Activated T-helper 1 cell treated with Interleukin-2 at 50 U/mL for 16 hours (primary cell): Measurements from ENCODE around the gene PRKCA.
"Not testable (repeated sequence)": the region's sequence is repeated elsewhere in the genome, so short reads cannot be mapped to it uniquely, and the experiment has no call there.

ENCODE experiments used
- DNase-seq: peaks from one replicate; pipeline ENCODE4 v3.0.0-alpha.2; 2020; ENCODE audit warnings: low read depth

The PRKCA gene

DNA sequence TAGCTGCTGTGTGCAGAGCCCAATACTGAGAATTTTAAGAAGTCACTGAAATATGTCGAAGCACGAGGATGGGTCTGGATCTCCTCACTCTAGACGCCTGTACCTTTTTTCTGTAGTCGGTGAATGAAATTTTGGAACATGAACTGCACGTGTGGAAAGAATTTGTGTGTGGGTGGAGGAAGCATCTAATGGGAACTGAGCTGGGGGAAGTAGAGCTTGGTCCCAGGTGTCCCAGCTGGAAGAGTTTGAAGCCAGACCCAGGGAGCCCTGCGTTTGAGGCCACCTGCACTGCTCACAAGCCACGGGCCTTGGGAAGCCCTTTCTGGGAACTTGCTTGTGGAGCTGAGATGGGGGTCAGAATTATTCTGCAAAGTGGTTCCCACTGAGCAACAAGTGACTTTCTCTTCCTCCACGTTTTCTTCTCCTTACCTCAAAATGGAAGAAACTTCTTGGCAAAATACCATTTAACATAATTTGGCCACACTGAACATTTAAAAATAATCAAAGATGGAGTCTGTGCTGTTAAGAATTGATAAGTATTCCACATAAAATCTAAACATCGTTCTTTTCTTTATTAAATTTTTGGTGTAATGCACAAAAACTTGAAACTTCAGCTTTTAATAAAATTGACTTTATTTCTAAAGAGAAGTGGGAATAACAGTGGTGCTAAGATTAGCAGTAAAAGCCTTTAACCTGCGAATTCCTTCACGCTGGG is 163.8 kb downstream of the PRKCA start:
- no peak for DNase-seq

DNA sequence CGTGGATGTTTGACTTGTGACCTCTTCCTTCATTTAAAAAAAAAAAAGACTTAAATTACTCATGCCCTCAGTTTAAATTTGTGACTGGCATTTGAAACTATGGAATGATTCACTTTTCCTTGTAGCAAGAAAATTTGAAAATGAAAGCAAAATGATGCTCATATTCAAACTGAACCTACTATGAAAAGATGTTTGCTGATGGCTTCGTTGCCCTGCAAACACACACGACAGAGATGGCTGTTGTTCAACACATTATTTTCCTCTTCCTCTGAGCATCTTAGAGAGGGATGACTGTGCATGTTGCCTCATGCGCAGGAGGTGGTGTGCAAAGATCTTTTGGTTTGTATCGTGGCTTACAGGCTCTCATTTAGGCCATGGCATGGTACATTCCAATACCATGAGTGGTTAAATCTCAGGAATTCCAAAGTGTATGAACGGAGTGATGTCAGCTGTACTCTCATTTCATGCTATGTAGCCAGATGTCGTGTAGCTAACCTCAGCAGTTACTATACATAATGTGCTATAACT is 164.5 kb downstream of the PRKCA start:
- no peak for DNase-seq

DNA sequence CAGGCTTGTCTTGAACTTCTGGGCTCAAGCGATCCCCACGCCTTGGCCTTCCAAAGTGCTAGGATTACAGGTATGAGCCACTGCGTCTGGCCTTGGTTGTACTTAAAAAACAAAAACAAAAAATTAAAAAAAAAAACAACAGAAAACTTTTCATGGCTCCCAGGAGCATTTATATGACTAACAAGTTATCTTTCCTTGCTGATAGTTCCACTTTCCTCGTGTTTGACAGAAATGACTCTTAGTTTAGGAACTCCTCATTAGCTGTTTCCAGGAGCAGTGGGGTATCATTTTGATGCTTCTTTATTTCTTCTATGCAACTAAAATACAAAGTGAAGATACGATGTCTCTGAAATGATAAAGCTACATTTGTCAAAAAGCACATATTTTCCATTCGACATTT is 165.4 kb downstream of the PRKCA start:
- no peak for DNase-seq

DNA sequence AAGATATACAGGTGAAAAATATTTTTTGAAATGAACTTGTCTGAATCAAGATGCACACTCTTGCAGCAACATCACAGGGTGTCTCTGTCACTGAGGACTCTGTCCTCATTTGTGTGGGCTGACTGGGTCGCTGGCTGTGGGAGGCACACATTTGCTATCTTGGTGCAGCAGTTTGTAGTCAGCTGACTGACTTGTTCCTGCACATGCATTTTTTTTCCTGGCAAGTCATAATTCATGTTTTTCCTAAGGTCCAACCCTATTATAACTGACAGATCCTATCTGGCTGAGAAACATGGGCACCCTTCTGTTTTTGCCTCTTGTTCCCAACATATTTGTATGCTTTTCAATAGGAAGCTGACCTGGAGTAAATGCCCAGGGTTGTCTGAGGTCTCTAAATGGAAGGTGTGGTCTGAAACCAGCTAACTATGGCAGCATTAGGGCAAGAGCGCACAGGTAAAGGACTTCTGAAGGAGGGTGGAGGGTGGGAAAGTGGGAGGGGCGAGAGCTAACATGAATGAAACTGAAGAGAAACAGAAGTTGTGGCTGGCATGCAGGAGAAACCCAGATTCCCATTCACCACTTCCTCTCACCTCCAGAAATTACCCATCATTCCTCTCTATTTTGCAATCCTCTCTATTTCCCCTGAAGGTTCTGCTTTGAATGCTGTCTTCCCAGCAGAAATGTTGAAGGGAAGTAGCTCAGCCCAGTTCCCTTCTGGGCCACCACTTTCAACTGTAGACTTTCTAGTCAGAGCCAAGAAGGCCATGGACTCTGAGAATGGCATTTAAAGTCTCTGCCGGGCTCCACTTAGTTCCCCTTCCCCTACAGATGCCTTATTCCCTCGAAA is 166.1 kb downstream of the PRKCA start:
- no peak for DNase-seq

DNA sequence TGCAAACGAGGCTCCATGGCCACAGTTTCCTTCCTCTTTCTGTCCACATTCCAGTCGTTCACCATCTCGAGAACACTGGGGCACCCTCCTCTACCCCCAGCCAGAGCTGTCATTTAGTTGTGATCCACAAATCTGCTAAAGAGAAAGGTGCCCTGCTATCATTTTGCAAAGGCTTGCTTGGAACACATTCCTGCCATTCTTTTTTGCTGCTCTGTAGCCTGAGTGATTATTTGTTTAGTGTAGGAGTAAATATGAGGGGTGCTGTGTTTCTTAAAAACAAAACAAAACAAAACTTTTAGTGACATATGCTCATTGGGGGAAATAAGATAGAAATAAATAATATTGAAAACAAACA is 166.7 kb downstream of the PRKCA start:
- no peak for DNase-seq

DNA sequence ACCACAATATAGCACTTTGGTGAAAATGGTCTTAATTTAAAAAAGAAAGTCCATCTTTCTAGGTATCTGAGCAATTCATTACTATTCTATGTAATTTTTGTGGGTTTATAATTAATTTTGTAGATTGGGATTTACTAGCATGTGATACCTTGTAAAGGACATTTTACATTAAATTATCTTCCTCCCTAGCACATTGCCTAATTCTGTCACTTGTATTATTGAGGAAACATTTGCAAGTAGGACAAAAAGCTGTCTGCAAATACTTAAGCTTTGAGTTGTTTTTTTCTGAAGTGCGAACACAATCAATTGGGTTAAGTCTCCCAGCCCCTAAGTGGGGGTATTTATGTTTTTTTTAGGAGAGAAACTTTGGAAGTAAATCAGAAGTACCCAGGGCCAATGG is 167.0 kb downstream of the PRKCA start:
- no peak for DNase-seq

DNA sequence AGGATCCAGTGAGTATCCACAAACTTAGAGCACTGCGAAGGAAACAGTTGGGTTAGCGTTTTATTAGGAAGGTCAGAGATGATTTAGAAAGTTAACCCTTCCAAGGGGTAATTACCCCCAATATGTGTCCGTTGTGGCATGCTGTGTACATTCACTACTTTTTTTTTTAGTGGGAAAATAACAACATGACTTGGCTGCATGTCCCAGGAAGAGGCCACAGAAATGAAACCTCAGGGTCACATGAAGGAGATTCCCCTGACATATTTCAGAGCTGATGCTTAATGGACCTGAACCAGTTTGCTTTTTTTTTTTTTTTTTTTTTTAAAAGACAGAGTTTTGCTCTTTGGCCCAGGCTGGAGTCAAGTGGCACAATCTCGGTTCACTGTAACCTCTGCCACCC is 167.5 kb downstream of the PRKCA start:
- no peak for DNase-seq

DNA sequence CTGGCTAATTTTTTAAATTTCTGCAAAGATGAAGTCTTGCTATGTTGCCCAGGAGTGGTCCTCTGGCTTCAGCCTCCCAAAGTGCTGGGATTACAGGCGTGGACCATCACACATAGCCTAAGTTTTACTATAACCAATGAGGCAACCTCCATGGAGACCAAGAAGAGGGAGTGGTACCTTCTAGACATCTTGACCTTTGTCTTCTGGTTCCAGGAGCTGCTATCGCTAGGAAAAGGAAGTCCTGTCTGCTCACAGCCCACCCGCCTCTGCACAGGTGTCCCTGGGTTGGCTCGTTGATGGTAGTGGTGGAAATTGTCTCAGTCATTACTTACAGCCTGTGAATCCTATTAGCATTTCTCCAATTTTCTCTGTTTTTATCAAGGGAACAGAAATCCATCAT is 169.7 kb downstream of the PRKCA start:
- no peak for DNase-seq

DNA sequence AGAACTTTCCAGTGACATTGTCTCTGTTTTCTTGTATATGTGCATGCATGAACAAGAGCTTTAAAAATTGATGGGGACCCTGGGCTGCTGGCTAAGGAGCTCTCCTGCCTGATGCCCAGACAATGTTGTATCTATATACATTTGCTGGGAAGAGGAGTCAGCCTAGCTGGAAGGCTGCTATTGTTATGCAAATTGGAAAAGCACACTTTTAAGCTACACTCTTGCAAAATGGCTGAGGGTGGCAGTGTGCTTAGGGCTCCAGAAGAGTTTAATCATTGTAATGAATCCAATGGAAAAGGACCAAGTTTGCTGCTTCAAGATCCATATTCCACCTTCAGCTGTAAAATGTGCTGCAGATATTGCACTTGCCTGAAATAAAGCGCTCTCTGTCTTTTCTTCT is 171.8 kb downstream of the PRKCA start:
- no peak for DNase-seq

DNA sequence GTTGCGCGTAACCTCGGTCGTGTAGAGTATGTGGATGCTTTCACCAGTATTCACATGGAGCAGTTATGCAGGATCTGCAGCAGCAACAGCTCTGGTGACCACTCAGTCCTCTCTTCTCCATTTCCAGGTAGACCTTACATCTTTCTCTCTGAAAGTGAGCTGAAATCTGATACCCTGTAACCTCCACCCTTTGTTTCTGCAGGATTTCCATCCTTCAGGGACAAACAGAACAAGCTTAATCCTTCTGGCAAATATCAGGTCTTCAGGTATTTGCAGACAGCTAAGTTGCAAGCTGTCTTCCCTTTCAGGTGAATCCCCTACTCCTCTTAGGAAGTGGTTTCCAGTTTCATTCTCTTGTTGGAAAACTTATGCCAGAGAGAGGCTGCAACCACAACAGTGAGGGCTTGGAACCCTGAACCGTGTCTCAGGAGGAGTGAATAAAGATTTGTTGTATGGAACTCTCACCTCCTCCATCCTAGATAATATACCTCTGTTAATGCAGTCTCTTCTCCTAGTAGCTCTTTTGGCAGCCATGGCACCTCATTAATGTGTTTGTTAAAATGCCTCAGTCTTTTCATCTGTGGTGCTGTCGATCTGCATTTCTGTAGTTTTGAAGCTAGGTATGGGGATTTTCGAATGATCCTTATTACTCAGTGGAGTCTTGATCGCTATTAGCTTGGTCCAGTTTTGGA is 172.5 kb downstream of the PRKCA start:
- no peak for DNase-seq

DNA sequence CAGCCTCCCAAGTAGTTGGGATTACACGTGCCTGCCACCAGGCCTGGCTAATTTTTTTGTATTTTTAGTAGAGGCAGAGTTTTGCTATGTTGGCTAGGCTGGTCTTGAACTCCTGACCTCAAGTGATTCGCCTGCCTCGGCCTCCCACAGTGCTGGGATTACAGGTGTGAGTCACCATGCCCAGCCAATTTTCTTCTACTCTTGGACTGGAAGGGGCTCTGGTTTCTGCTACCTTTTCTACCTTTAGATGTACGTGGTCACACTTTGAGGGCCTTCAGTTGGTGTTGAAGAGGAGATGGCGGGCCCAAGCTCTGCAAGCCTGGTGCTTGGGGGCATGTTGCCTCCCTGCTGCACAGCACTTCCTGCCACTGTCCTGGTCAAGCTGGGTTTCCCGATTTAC is 173.6 kb downstream of the PRKCA start:
- no peak for DNase-seq

DNA sequence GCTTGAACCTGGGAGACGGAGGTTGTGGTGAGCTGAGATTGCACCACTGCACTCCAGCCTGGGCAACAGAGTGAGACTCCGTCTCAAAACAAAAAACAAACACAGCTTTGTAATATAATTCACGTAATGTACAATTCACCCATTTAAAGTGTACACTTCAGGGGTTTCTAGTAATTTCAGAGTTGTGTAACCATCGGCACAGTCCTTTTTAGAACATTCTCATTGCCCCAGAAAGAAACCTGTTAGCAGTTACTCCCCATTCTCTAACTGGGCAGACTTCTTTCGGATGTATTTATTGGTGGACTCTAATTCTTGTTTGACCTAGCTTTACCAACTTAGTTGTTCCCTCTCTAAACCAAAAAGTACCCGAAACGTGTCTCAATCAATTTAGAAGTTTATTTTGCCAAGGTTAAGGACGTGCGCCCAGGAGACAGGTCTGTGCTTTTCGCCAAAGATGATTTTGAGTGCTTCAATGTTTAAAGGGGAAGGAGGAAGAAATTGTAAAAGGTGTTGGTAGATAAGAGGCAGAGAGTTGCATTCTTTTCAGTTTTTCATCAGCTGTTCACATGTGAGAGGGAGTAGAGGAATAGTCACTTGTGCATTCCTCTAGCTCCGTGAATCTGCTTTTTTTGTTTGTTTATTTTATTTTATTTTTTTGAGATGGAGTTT is 175.3 kb downstream of the PRKCA start:
- no peak for DNase-seq

DNA sequence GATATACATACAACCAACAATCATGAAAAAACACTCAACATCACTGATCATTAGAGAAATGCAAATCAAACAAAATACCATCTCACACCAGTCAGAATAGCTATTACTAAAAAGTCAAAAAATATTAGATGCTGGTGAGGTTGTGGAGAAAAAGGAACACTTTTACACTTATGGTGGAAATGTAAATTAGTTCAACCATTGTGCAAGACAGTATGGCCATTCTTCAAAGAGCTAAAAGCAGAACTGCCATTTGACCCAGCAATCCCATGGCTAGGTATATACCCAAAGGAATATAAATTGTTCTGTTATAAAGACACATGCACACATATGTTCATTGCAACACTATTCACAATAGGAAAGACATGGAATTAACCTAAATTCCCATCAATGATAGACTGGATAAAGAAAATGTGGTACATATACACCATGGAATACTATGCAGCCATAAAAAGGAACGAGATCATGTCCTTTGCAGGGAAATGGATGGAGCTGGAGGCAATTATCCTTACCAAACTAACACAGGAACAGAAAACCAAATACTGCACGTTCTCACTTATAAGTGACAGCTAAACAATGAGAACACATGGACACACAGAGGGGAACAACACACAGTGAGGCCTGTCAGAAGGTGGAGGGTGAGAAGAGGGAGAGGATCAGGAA is 176.9 kb downstream of the PRKCA start:
- DNase-seq, result not testable (repeated sequence)

DNA sequence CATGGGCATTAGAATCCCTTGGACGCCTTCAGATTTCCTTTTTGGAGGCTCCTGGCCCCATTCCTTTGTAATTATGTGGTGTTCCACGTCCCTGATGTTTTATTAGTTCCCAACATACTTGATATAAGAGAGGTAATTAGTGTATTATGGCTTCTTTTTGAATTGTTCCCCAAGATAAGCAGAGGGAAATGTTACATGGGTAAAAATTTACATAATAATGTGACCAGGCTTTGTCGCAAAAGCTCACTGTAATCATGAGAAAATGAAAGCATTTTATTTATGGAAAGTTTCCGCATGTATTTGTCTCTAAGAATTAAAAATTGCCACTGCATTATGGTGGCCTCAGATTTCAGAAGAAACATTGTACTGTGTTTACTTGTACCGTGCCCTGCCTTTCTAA is 177.8 kb downstream of the PRKCA start:
- DNase-seq, result no peak

DNA sequence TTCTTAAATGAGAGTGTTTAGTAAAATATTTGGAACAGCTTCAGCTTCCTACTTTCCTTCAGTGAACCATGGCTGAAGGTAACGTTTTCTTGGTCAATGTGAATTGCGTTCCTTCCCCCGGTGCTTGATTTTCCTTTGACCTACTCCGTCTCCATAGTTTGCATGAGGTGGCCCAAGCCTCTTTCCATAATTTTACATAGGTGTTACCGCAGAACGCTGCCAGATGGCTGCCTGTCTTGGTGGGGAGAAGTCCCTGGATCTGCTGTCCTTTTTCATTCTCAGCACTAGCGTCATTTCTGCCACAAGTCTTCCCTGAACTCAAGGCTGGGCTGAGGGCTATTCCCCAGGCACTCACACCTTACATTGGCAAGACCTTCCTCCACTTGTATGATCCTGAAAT is 178.4 kb downstream of the PRKCA start:
- DNase-seq, result no peak

DNA sequence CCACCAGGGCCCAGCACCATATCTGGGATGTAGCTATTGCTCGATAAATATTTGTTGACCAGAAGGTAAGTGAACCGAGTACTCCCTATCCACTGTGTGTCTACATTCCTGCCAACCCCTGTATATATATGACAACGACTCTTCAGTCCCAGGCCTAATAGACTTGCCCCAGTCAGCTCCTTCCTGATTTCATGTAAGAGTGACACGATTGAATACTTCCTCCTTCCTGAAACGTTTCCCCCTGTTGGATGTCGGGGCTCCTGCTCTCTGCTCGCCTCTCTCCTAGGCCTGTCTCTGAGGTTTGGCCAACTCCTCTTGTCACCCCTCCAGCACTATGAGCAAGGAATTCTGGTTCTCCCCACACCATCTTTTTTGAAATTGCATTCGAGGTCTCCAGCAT is 178.9 kb downstream of the PRKCA start:
- no peak for DNase-seq

DNA sequence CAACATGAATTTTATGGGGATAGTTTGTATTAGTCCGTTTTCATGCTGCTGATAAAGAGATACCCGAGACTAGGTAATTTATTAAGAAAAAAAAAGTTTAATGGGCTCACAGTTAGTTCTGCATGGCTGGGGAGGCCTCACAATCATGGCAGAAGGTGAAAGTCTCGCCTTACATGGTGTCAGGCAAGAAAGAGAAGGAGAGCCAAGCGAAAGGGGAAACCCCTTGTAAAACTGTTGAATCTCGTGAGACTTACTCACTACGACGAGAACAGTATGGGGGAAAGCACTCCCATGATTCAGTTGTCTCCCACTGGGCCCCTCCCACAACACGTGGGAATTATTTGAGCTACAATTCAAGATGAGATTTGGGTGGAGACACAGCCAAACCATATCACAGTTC is 181.5 kb downstream of the PRKCA start:
- no peak for DNase-seq

DNA sequence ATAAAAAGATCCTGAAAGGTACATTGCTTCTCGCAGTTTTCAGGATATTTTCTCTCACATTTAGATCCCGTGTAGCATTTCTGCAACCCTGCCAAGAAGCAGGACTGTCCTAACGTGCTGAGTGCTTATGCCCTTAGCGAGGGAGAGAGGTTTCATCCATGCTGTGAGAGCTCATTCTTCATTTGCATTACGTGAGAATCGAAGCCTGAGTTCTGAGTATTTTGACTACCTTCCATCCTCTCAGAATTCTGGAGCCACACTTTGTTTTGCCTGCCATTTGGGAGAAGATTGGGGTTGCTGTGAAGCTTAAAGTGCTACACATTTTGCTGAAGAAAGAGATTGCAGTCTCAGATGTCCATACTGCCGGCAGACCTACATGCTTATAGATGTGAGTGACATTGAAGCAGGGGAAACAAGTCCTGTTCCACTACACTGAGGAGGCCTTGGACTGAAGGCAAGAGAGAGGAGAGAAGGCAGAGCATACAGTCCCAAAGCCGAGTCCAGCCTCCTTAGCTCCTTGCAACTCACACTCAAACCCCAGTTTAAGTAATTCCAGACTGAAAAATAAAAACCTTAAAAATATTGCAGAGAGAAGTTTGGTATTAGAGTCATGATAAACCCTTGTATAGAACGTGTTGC is 183.0 kb downstream of the PRKCA start:
- no peak for DNase-seq

DNA sequence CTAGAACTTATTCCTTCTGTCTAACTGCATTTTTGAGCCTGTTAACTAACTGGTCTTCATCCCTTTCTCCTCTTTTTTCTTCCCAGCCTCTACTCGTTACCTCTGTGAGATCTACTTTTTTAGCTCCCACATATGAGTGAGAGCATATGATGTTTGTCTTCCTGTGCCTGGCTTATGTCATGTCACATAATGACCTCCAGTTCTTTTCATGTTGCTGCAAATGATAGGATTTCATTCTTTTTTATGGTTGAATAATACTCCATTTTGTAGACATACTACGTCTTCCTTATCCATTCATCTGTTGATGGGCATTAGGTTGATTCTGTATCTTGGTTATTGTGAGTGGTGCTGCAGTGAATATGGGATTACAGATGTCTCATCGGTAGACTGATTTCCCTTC is 184.7 kb downstream of the PRKCA start:
- DNase-seq, result no peak

DNA sequence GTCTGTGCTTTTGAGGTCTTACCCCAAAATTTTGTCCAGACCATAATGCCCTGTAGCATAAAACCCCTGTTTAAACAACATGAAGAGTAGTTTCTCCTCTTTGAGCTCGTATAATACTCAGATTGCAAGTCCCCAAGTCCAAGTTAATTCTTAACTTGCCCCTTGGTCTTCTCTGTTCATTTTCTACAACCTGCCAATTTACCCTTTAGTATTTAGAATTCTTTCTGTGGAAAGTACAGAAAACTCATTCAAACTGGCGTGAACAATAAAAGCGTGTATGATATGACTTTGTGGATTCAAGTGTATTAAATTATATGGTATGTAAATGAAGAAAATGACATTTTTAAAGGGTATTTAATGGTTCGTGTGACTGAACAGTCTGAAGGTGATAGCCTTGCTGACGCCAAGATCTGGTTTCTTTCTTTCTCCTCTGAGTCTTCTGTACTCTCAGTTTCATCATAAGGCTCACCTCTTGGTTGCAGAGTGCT is 185.6 kb downstream of the PRKCA start:
- DNase-seq, result no peak

DNA sequence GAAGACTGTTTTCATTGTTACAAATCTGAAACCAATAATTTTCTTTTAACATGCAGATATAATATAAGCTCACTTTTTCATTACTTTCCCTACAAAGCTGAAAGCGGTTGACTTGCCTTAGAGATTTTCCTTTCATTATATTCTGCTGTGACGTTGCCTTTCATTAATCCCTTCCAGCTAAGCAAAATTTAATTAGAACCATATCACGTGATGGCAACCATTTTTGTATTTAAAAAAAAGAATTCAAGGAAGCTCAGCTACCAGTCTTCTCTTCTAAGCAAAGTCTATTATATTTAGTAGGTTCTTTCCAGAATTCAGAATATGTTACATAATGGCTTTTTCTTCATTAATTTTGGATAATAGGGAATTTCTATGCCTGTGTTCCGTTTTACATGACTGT is 186.5 kb downstream of the PRKCA start:
- no peak for DNase-seq
